Keratinocyte (primary cell): Measurements from ENCODE around the gene MRPL41. TPM values are rescaled to one million over a fixed set of nuclear protein-coding genes. Genes with fewer than 3 reads are reported as not detected.

Experiments
- DNase-seq: peaks from one replicate; pipeline ENCODE4 v3.0.0-alpha.2; 2011; ENCODE audit warnings: low read depth, missing footprints, low spot score
- FAIRE-seq: peaks from 2 replicates; lab custom pipeline; 2011; peaks lifted over from hg19 to GRCh38; lab: Jason Lieb, UNC
- H2AFZ ChIP-seq: 2 replicates; pipeline ENCODE4 v1.6.0; 2012; ENCODE audit warnings: low read length, control low read depth, inconsistent platforms; ENCODE audit not compliant: control insufficient read depth
- H3K27ac ChIP-seq: 2 replicates; pipeline ENCODE4 v1.5.1; 2011; ENCODE audit warnings: low read length; ENCODE audit not compliant: control insufficient read depth, insufficient read depth
- H3K27me3 ChIP-seq: 3 replicates; pipeline ENCODE4 v1.6.0; 2011; ENCODE audit warnings: low read length; ENCODE audit not compliant: control insufficient read depth, insufficient read depth; ENCODE audit errors: extremely low read depth
- H3K36me3 ChIP-seq, 2 experiments: 2 replicates in 1 of 2; 3 replicates in 1 of 2; pipeline ENCODE4 v1.5.1; 2011; ENCODE audit warnings: low read length in 2 of 2, mild to moderate bottlenecking in 1 of 2; ENCODE audit not compliant: control insufficient read depth in 2 of 2, insufficient read depth in 2 of 2; ENCODE audit errors: extremely low read depth in 1 of 2
- H3K4me1 ChIP-seq: 3 replicates; pipeline ENCODE4 v1.5.1; 2011; ENCODE audit warnings: low read length; ENCODE audit not compliant: control insufficient read depth, insufficient read depth; ENCODE audit errors: extremely low read depth
- H3K4me2 ChIP-seq: 3 replicates; pipeline ENCODE4 v1.6.0; 2011; ENCODE audit warnings: low read depth, low read length; ENCODE audit not compliant: control insufficient read depth, insufficient read depth; ENCODE audit errors: extremely low read depth
- H3K4me3 ChIP-seq, 3 experiments: fragments of 200-600 bp in 1 of 3; sonication (generic) in 1 of 3; 2 replicates in 2 of 3; 3 replicates in 1 of 3; pipeline ENCODE4 v1.5.1; 2011 to 2016; ENCODE audit warnings: low read length in 3 of 3, mild to moderate bottlenecking in 3 of 3, control low read depth in 2 of 3, inconsistent platforms in 1 of 3, low read depth in 1 of 3, mixed read lengths in 1 of 3, mixed run types in 1 of 3, moderate library complexity in 1 of 3; ENCODE audit not compliant: control insufficient read depth in 2 of 3, insufficient read depth in 2 of 3; ENCODE audit errors: extremely low read depth in 1 of 3
- H3K79me2 ChIP-seq: 2 replicates; pipeline ENCODE4 v1.6.0; 2012; ENCODE audit warnings: low read length; ENCODE audit not compliant: control insufficient read depth, insufficient read depth
- H3K9ac ChIP-seq: 3 replicates; pipeline ENCODE4 v1.6.0; 2011; ENCODE audit warnings: low read length; ENCODE audit not compliant: control insufficient read depth, insufficient read depth; ENCODE audit errors: extremely low read depth
- H3K9me1 ChIP-seq: 3 replicates; pipeline ENCODE4 v1.6.0; 2011; ENCODE audit warnings: low read length; ENCODE audit not compliant: control insufficient read depth, insufficient read depth; ENCODE audit errors: extremely low read depth
- H3K9me3 ChIP-seq: 2 replicates; pipeline ENCODE4 v1.5.1; 2012; ENCODE audit warnings: low read depth, low read length; ENCODE audit not compliant: control insufficient read depth
- H4K20me1 ChIP-seq: 3 replicates; pipeline ENCODE4 v1.6.0; 2011; ENCODE audit warnings: low read length; ENCODE audit not compliant: control insufficient read depth, insufficient read depth; ENCODE audit errors: extremely low read depth
- CTCF ChIP-seq, 3 experiments: IDR thresholded peaks in 1 of 3; conservative IDR thresholded peaks in 1 of 3; optimal IDR thresholded peaks in 1 of 3; 2 replicates in 2 of 3; 3 replicates in 1 of 3; pipeline versions ENCODE3 to v1.5.1; 2011; ENCODE audit warnings: low read length in 3 of 3, mild to moderate bottlenecking in 3 of 3, moderate library complexity in 2 of 3, control low read depth in 1 of 3, inconsistent platforms in 1 of 3; ENCODE audit not compliant: insufficient read depth in 2 of 3; ENCODE audit errors: extremely low read depth in 1 of 3
- EZH2 ChIP-seq: IDR thresholded peaks from one replicate; pipeline ENCODE4 v1.6.1; 2012; ENCODE audit warnings: inconsistent platforms, mild to moderate bottlenecking, low read length, moderate library complexity
- dilution Hi-C: fragments of 300-500 bp; cut with MboI; formaldehyde crosslinking; loops from one replicate; pipeline ENCODE4 v1.7.0; 2020; ENCODE audit warnings: low sequenced_read_pairs; ENCODE audit not compliant: extremely low pct_ligation_motif_present
- polyA plus RNA-seq, 5 experiments: library from polyadenylated mRNA; depleted of rRNA in 3 of 5; stranded (reverse) in 3 of 5; stranded (forward) in 1 of 5; unstranded in 1 of 5; fragments of >200 nt; gene quantifications; 1 replicate in 1 of 5; 2 replicates in 3 of 5; 3 replicates in 1 of 5; pipeline versions ENCODE4 v1.2.1 to v1.2.3, GENCODE V29; 2011 to 2012; ENCODE audit warnings: missing spikeins in 2 of 5, low read depth in 1 of 5, low replicate concordance in 1 of 5

MRPL41 gene
- polyA plus RNA-seq, 1 donor (not counting 4 experiments of a cell fraction or from before 2014, with no cell fraction given), result 18.1 TPM

GRCh38 chr9:137519553-137519952, 32.1 kb upstream of the MRPL41 start:
- Histone ChIP-seq H3K4me1 (no peaks in the 10 kb centered on the region), H3K9me1 (no peaks in the 10 kb centered on the region), H3K27ac (no peak overlapping the region), H2AFZ (no peak overlapping the region), H3K9me3 (no peaks in the 10 kb centered on the region), H3K27me3 (no peaks in the 10 kb centered on the region), H3K4me2 (no peak overlapping the region), H4K20me1 (no peaks in the 10 kb centered on the region), H3K9ac (no peak overlapping the region), H3K79me2 (no peaks in the 10 kb centered on the region), H3K4me3 (no peak overlapping the region), H3K36me3 (no peaks in the 10 kb centered on the region)
- no peak for TF ChIP-seq CTCF (optimal IDR thresholded peaks at IDR 0.05 in 1 of 3, IDR thresholded peaks at IDR 0.05 in 1 of 3, conservative IDR thresholded peaks at IDR 0.05 in 1 of 3; ENCODE audit: extremely low read depth in 1 of 3, insufficient read depth in 2 of 3, low read length in 3 of 3)
- TF ChIP-seq EZH2, result no peak
- dilution Hi-C loops, result no loop called here
- DNase-seq (no peak), FAIRE-seq (no peak)

GRCh38 chr9:137520614-137521404, 30.9 kb upstream of the MRPL41 start:
- dilution Hi-C loops, result no loop called here
- H3K9me1 ChIP-seq, result no peaks in the 10 kb centered on the region

More at GRCh38 chr9:137520614-137521404, 30.9 kb upstream of the MRPL41 start:
- Histone ChIP-seq H3K4me3 (no peak overlapping the region), H3K27ac (no peak overlapping the region), H3K27me3 (no peaks in the 10 kb centered on the region), H3K4me1 (no peaks in the 10 kb centered on the region), H3K79me2 (no peaks in the 10 kb centered on the region), H3K36me3 (no peaks in the 10 kb centered on the region), H3K4me2 (no peak overlapping the region), H2AFZ (no peak overlapping the region), H3K9ac (no peak overlapping the region), H3K9me3 (no peaks in the 10 kb centered on the region), H4K20me1 (no peaks in the 10 kb centered on the region)
- FAIRE-seq (no peak), DNase-seq (no peak)
- TF ChIP-seq EZH2, result no peak
